Measurements from ENCODE around the gene KBTBD12. TPM values are rescaled to one million over a fixed set of nuclear protein-coding genes. Genes with fewer than 3 reads are reported as not detected.
"Not testable (repeated sequence)": the region's sequence is repeated elsewhere in the genome, so short reads cannot be mapped to it uniquely, and the experiment has no call there.

The KBTBD12 gene
- total RNA-seq, 1 experiment from 2014 or later, result not detected

- H3K4me1 Mint-ChIP-seq (ENCODE audit: insufficient read depth, unreplicated experiment), result peaks cover 13% of the 10 kb centered on the region
- no peaks in the 10 kb centered on the region for H3K36me3 Mint-ChIP-seq (ENCODE audit: insufficient read depth, unreplicated experiment)
- H3K4me3 Mint-ChIP-seq (ENCODE audit: unreplicated experiment), result no peak overlapping the region
- no TSS peak for BruUV-seq (replicated peaks)
- H3K27ac Mint-ChIP-seq (ENCODE audit: low read depth, unreplicated experiment), result no peak overlapping the region
- H3K9me3 Mint-ChIP-seq (ENCODE audit: unreplicated experiment), result peaks cover 7% of the 10 kb centered on the region
- POLR2A ChIA-PET, result no interaction called here
- CTCF ChIA-PET, result no interaction called here
- intact Hi-C loops (cut with micrococcal nuclease), result no loop called here
- DNase-seq (ENCODE audit: unreplicated experiment), result no peak
- no peaks in the 10 kb centered on the region for H3K27me3 Mint-ChIP-seq (ENCODE audit: insufficient read depth, unreplicated experiment)
- TF ChIP-seq, protein P1, sequence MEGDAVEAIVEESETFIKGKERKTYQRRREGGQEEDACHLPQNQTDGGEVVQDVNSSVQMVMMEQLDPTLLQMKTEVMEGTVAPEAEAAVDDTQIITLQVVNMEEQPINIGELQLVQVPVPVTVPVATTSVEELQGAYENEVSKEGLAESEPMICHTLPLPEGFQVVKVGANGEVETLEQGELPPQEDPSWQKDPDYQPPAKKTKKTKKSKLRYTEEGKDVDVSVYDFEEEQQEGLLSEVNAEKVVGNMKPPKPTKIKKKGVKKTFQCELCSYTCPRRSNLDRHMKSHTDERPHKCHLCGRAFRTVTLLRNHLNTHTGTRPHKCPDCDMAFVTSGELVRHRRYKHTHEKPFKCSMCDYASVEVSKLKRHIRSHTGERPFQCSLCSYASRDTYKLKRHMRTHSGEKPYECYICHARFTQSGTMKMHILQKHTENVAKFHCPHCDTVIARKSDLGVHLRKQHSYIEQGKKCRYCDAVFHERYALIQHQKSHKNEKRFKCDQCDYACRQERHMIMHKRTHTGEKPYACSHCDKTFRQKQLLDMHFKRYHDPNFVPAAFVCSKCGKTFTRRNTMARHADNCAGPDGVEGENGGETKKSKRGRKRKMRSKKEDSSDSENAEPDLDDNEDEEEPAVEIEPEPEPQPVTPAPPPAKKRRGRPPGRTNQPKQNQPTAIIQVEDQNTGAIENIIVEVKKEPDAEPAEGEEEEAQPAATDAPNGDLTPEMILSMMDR (IDR thresholded peaks at IDR 0.05; ENCODE audit: unreplicated experiment), result no peak
Observed at GRCh38 chr3:127908202-127908601, 6.8 kb upstream of the KBTBD12 start.

- peaks cover 3% of the 10 kb centered on the region for H3K9me3 Mint-ChIP-seq (ENCODE audit: unreplicated experiment)
- BruUV-seq (replicated peaks), result no TSS peak
- peaks cover 13% of the 10 kb centered on the region for H3K4me1 Mint-ChIP-seq (ENCODE audit: insufficient read depth, unreplicated experiment)
- intact Hi-C loops (cut with micrococcal nuclease), result no loop called here
- ChIA-PET POLR2A (no interaction called here), CTCF (interaction anchor here (1.1 kb wide), 1 partner anchor 41 kb away, joined by 3 read pairs; no protein-coding TSS in a partner anchor)
- no peak for DNase-seq (ENCODE audit: unreplicated experiment)
- H3K4me3 Mint-ChIP-seq (ENCODE audit: unreplicated experiment), result no peak overlapping the region
- H3K27me3 Mint-ChIP-seq (ENCODE audit: insufficient read depth, unreplicated experiment), result no peaks in the 10 kb centered on the region
- no peaks in the 10 kb centered on the region for H3K36me3 Mint-ChIP-seq (ENCODE audit: insufficient read depth, unreplicated experiment)
- TF ChIP-seq, protein P1 (IDR thresholded peaks at IDR 0.05; ENCODE audit: unreplicated experiment), result no peak
- no peak overlapping the region for H3K27ac Mint-ChIP-seq (ENCODE audit: low read depth, unreplicated experiment)
Observed at GRCh38 chr3:127908951-127909350, 6.1 kb upstream of the KBTBD12 start.

GRCh38 chr3:127909646-127910045 lies 5.4 kb upstream of the KBTBD12 start:
- H3K36me3 Mint-ChIP-seq (ENCODE audit: insufficient read depth, unreplicated experiment), result no peaks in the 10 kb centered on the region
- H3K4me1 Mint-ChIP-seq (ENCODE audit: insufficient read depth, unreplicated experiment), result peaks cover 13% of the 10 kb centered on the region
- H3K4me3 Mint-ChIP-seq (ENCODE audit: unreplicated experiment), result no peak overlapping the region
- POLR2A ChIA-PET, result no interaction called here
- intact Hi-C loops (cut with micrococcal nuclease), result no loop called here
- no peak overlapping the region for H3K27ac Mint-ChIP-seq (ENCODE audit: low read depth, unreplicated experiment)
- CTCF ChIA-PET, result interaction anchor here (0.7 to 1.1 kb wide), 2 partner anchors 40 to 261 kb away, joined by 3 read pairs; no protein-coding TSS in a partner anchor
- DNase-seq (ENCODE audit: unreplicated experiment), result no peak
- TF ChIP-seq, protein P1 (IDR thresholded peaks at IDR 0.05; ENCODE audit: unreplicated experiment), result no peak
- H3K9me3 Mint-ChIP-seq (ENCODE audit: unreplicated experiment), result no peaks in the 10 kb centered on the region
- H3K27me3 Mint-ChIP-seq (ENCODE audit: insufficient read depth, unreplicated experiment), result no peaks in the 10 kb centered on the region
- no TSS peak for BruUV-seq (replicated peaks)

- no TSS peak for BruUV-seq (replicated peaks)
- Mint-ChIP-seq H3K9me3 (ENCODE audit: unreplicated experiment) (no peaks in the 10 kb centered on the region), H3K4me3 (ENCODE audit: unreplicated experiment) (no peak overlapping the region), H3K27me3 (ENCODE audit: insufficient read depth, unreplicated experiment) (no peaks in the 10 kb centered on the region), H3K4me1 (ENCODE audit: insufficient read depth, unreplicated experiment) (peaks cover 13% of the 10 kb centered on the region), H3K36me3 (ENCODE audit: insufficient read depth, unreplicated experiment) (no peaks in the 10 kb centered on the region), H3K27ac (ENCODE audit: low read depth, unreplicated experiment) (no peak overlapping the region)
- TF ChIP-seq, protein P1 (IDR thresholded peaks at IDR 0.05; ENCODE audit: unreplicated experiment), result no peak
- no peak for DNase-seq (ENCODE audit: unreplicated experiment)
- intact Hi-C loops (cut with micrococcal nuclease), result no loop called here
- ChIA-PET CTCF (interaction anchor here (0.7 to 0.8 kb wide), 2 partner anchors 18 to 38 kb away, joined by 3 to 4 read pairs; no protein-coding TSS in a partner anchor), POLR2A (interaction anchor here (1.1 kb wide), 1 partner anchor 91 kb away, joined by 3 read pairs; no protein-coding TSS in a partner anchor)
Observed at GRCh38 chr3:127911421-127911931, 3.6 kb upstream of the KBTBD12 start.

GRCh38 chr3:127913841-127914240 lies 1.2 kb upstream of the KBTBD12 start:
- DNase-seq (ENCODE audit: unreplicated experiment); H3K27me3 Mint-ChIP-seq (ENCODE audit: insufficient read depth, unreplicated experiment); H3K9me3 Mint-ChIP-seq (ENCODE audit: unreplicated experiment); intact Hi-C loops (cut with micrococcal nuclease); BruUV-seq (replicated peaks); H3K27ac Mint-ChIP-seq (ENCODE audit: low read depth, unreplicated experiment); H3K36me3 Mint-ChIP-seq (ENCODE audit: insufficient read depth, unreplicated experiment); H3K4me3 Mint-ChIP-seq (ENCODE audit: unreplicated experiment): not testable (repeated sequence)
- POLR2A ChIA-PET, result interaction anchor here (0.7 kb wide), 1 partner anchor 38 kb away, joined by 3 read pairs; no protein-coding TSS in a partner anchor
- CTCF ChIA-PET, result interaction anchor here (1.2 kb wide), 1 partner anchor 99 kb away, joined by 5 read pairs; no protein-coding TSS in a partner anchor
- H3K4me1 Mint-ChIP-seq (ENCODE audit: insufficient read depth, unreplicated experiment), result peaks cover 13% of the 10 kb centered on the region
